K562 (cell line): ENCODE data around the gene TPI1. TPM values are rescaled to one million over a fixed set of nuclear protein-coding genes. Genes with fewer than 3 reads are reported as not detected.

Experiments
- ATAC-seq: fragments of 200-7000 bp; cut with Tn5 transposase; 3 replicates; pipeline ENCODE4 v1.9.1; 2020; ENCODE audit warnings: moderate library complexity
- BruUV-seq: library from RNA; stranded (reverse); fragments of 400-500 nt; replicated peaks from 2 replicates; lab custom pipeline; 2021; lab: Mats Ljungman, UMichigan
- CTCF ChIA-PET: fragments of 300-600 bp; formaldehyde crosslinking; extraction: SDS; loops from one replicate; lab custom pipeline; 2021; ENCODE audit warnings: low intra/inter-chr PET ratio; lab: Yijun Ruan, JAX
- POLR2A ChIA-PET: fragments of 300-600, 350-650 bp; sonication (Branson Sonifier 250); formaldehyde crosslinking; extraction: SDS; loops from one replicate; lab custom pipeline; 2021; ENCODE audit warnings: antibody characterized with exemption, inconsistent platforms; lab: Yijun Ruan, JAX
- DNase-seq, 4 experiments: peaks; one replicate each; pipeline versions ENCODE4 v3.0.0 to v3.0.0-alpha.2; 2011 to 2018; ENCODE audit warnings: low spot score in 3 of 4, mixed read lengths in 3 of 4; ENCODE audit errors: extremely low read depth in 1 of 4
- FAIRE-seq: peaks from 2 replicates; lab custom pipeline; 2011; peaks lifted over from hg19 to GRCh38; lab: Jason Lieb, UNC
- H2AFZ ChIP-seq: 2 replicates; pipeline ENCODE4 v1.6.0; 2011; ENCODE audit warnings: low read depth, low read length, control low read depth, inconsistent platforms
- H3K27ac ChIP-seq: fragments of 200-600 bp; 3 replicates; pipeline ENCODE4 v1.8.0; 2011; ENCODE audit warnings: low read depth, mild to moderate bottlenecking, control low read depth, inconsistent platforms, low read length, moderate library complexity, mixed read lengths; ENCODE audit errors: extremely low read depth
- H3K27me3 ChIP-seq, 2 experiments: fragments of 300-600 bp in 1 of 2; 2 replicates in 1 of 2; 3 replicates in 1 of 2; pipeline versions ENCODE4 v1.6.0 to v1.8.0; 2011; ENCODE audit warnings: inconsistent platforms in 2 of 2, low read length in 2 of 2, mild to moderate bottlenecking in 1 of 2, mixed read lengths in 1 of 2, moderate library complexity in 1 of 2; ENCODE audit not compliant: control insufficient read depth in 2 of 2, insufficient read depth in 2 of 2
- H3K36me3 ChIP-seq: fragments of 300-600 bp; 3 replicates; pipeline ENCODE4 v1.8.0; 2011; ENCODE audit warnings: mild to moderate bottlenecking, low read length, inconsistent platforms; ENCODE audit not compliant: control insufficient read depth, insufficient read depth
- H3K4me1 ChIP-seq, 2 experiments: fragments of 200-600 bp in 1 of 2; replicated peaks in 1 of 2; 2 replicates in 1 of 2; 3 replicates in 1 of 2; pipeline versions ENCODE4 v1.5.1 to v1.8.0; 2011; ENCODE audit warnings: inconsistent platforms in 2 of 2, low read length in 2 of 2, mild to moderate bottlenecking in 1 of 2, mixed read lengths in 1 of 2, moderate library complexity in 1 of 2; ENCODE audit not compliant: control insufficient read depth in 2 of 2, insufficient read depth in 2 of 2
- H3K4me2 ChIP-seq: 2 replicates; pipeline ENCODE4 v1.6.1; 2011; ENCODE audit warnings: low read length, control low read depth, inconsistent platforms, mixed read lengths; ENCODE audit not compliant: insufficient read depth
- H3K4me3 ChIP-seq: fragments of 200-600 bp; sonication (generic), shearing (Covaris generic); 2 replicates; pipeline ENCODE4 v1.5.1; 2016; ENCODE audit warnings: control low read depth, inconsistent platforms
- H3K79me2 ChIP-seq: fragments of 200-600 bp; 3 replicates; pipeline ENCODE4 v1.8.0; 2011; ENCODE audit warnings: low read length, inconsistent platforms; ENCODE audit not compliant: control insufficient read depth, insufficient read depth
- H3K9ac ChIP-seq, 2 experiments: 2 replicates each; pipeline versions ENCODE4 v1.6.0 to v1.6.1; 2011; ENCODE audit warnings: low read depth in 2 of 2, low read length in 2 of 2, control low read depth in 1 of 2, inconsistent platforms in 1 of 2, mild to moderate bottlenecking in 1 of 2, mixed read lengths in 1 of 2; ENCODE audit not compliant: insufficient read depth in 1 of 2
- H3K9me1 ChIP-seq: one replicate; pipeline ENCODE4 v1.6.0; 2011; ENCODE audit warnings: inconsistent platforms, mild to moderate bottlenecking, low read length, moderate library complexity; ENCODE audit not compliant: control insufficient read depth, insufficient read depth
- H3K9me3 ChIP-seq: replicated peaks from 2 replicates; pipeline ENCODE4 v1.5.1; 2011; ENCODE audit warnings: low read depth, low read length, inconsistent platforms; ENCODE audit not compliant: control insufficient read depth, insufficient read depth
- H4K20me1 ChIP-seq: replicated peaks from 2 replicates; pipeline ENCODE4 v1.6.1; 2011; ENCODE audit warnings: low read length, inconsistent platforms, mixed read lengths; ENCODE audit not compliant: control insufficient read depth, insufficient read depth
- SOX6 ChIP-seq: fragments of 450-650 bp; IDR thresholded peaks from 2 replicates; pipeline ENCODE4 v1.6.1; 2014; ENCODE audit warnings: mild to moderate bottlenecking
- TGIF2 ChIP-seq: sonication (generic); formaldehyde crosslinking; IDR thresholded peaks from 2 replicates; pipeline ENCODE4 v1.8.1; 2022; ENCODE audit warnings: mild to moderate bottlenecking, missing genetic modification reagents, moderate library complexity
- U2AF2 ChIP-seq: fragments of 200-400 bp; formaldehyde crosslinking; optimal IDR thresholded peaks from 2 replicates; pipeline ENCODE3; 2017; ENCODE audit warnings: low read depth, mild to moderate bottlenecking, low read length
- ZFP36 ChIP-seq: fragments of 150-350 bp; IDR thresholded peaks from 2 replicates; pipeline ENCODE4 v1.6.1; 2018; ENCODE audit warnings: low read length, low read depth; ENCODE audit not compliant: partially characterized antibody
- WGBS: fragments of 100-300 bp; shearing (Covaris generic); methylation state at CpG from one replicate; pipeline ENCODE4 v1.1.6; 2016; ENCODE audit warnings: low coverage, mixed read lengths; ENCODE audit not compliant: insufficient coverage; ENCODE audit errors: missing lambda C conversion rate; 5-methylcytosine and 5-hydroxymethylcytosine counted together
- in situ Hi-C: fragments of 300-500 bp; cut with MboI; formaldehyde crosslinking; loops from 4 replicates; pipeline ENCODE4 v1.15.0; 2018; ENCODE audit warnings: inconsistent platforms, mixed read lengths
- intact Hi-C: fragments of 100-400 bp; cut with micrococcal nuclease; formaldehyde crosslinking; loops from 2 replicates; pipeline ENCODE4 v1.14.2; 2022
- polyA plus RNA-seq, 8 experiments: library from polyadenylated mRNA; depleted of rRNA in 4 of 8; stranded (reverse) in 5 of 8; unstranded in 3 of 8; fragments of >200 nt; fragmentation: Nextera tagmentation in 2 of 8; fragmentation: Illumina TruSeq in 1 of 8; extraction: Ambion mirVana in 2 of 8; extraction: Trizol in 1 of 8; gene quantifications; 2 replicates each; pipeline versions ENCODE4 v1.2.1 to v1.2.3, GENCODE V29; 2011 to 2014; ENCODE audit warnings: inconsistent platforms in 1 of 8, missing spikeins in 1 of 8
- total RNA-seq, 7 experiments: library from RNA; depleted of rRNA in 6 of 7; stranded (reverse); fragments of >200 nt in 6 of 7; fragmentation: Illumina TruSeq in 2 of 7; extraction: Trizol in 2 of 7; gene quantifications; 2 replicates each; pipeline versions ENCODE4 v1.2.1 to v1.2.3, GENCODE V29; 2011 to 2021; ENCODE audit warnings: low replicate concordance in 1 of 7

Gene TPI1
- total and polyA plus RNA-seq, 9 of the 15 experiments (the other 6 are each of a cell fraction or from before 2014, with no cell fraction given): 662 to 4,971 (median 892) TPM

DNA sequence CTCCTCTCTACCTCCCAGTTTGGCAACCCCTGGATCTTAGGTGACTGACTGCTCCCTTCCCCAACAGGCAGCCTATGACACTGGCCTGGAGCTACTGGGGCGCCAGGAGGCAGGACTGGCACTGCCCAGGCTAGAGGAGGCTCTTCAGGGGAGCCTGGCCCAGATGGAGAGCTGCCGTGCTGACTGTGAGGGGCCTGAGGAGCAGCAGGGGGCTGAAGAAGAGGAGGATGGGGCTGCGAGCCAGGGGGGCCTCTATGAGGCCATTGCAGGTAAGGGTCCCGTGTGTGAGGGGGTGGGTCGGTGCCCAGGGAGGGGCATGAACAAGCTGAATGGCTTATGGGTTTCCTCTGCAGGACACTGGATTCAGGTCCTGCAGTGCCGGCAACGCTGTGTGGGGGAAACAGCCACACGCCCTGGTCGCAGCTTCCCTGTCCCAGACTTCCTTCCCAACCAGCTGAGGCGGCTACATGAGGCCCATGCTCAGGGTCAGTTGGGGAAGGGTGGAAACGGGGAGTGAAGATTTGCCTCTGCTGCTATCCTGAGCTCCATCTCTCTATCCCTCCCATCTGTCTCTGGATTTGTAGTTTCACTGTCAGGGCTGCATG is 36.9 kb upstream of the TPI1 start:
- DNase-seq (no peak), ATAC-seq (no peak), FAIRE-seq (no peak)
- Histone ChIP-seq H2AFZ (no peak overlapping the region), H3K27ac (no peak overlapping the region), H3K27me3 (no peaks in the 10 kb centered on the region), H3K9me3 (no peaks in the 10 kb centered on the region), H4K20me1 (no peaks in the 10 kb centered on the region), H3K36me3 (peaks cover 40% of the 10 kb centered on the region; the same call in 1 of the 3 replicates), H3K79me2 (peaks cover 24% of the 10 kb centered on the region), H3K4me2 (0 out of 2 replicates have a peak overlapping the region, but pooled peaks have one; percentile 87), H3K4me1 (peaks cover 11 to 48% of the 10 kb centered on the region in 2 experiments; a peak in 4 of 5 replicates), H3K9ac (peak overlapping the region in 1 of 2 experiments; percentile 30; a peak in 1 of 4 replicates), H3K4me3 (no peak overlapping the region), H3K9me1 (no peaks in the 10 kb centered on the region)
- no TSS peak for BruUV-seq
- WGBS: 87% methylated on average over 6 of the region's 11 CpGs
- TF ChIP-seq SOX6 (no peak), U2AF2 (no peak)
- ChIA-PET CTCF (no interaction called here), POLR2A (interaction anchor here (0.6 to 3.2 kb wide), 4 partner anchors 9 to 37 kb away, joined by 3 to 13 read pairs (median 4); no protein-coding TSS in a partner anchor)
- in situ Hi-C loops (no loop called here), intact Hi-C loops (no loop called here)

DNA sequence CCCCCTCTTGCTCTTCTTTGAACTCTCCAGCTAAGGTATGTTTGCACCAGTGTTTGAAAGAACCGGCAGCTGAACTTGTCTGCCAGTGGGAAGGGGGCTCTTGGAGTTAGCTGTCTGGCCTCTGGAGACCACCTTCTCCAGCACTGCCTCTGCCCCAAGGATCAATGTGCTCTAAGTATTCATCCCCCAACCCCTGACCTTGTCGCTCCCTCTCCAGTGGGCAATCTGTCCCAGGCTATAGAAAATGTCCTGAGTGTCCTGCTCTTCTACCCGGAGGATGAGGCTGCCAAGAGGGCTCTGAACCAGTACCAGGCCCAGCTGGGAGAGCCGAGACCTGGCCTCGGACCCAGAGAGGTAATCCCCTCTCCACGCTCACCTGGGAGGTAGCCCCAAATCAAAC is 36.3 kb upstream of the TPI1 start:
- TF ChIP-seq ZFP36 (no peak), TGIF2 (no peak)
- intact Hi-C loops: no loop called here
- FAIRE-seq (no peak), DNase-seq (no peak), ATAC-seq (no peak)
- Histone ChIP-seq H3K9ac (no peak overlapping the region), H3K4me3 (no peak overlapping the region), H3K9me1 (no peaks in the 10 kb centered on the region), H3K79me2 (peaks cover 24% of the 10 kb centered on the region), H3K4me2 (no peak overlapping the region), H3K9me3 (no peaks in the 10 kb centered on the region), H3K27me3 (no peaks in the 10 kb centered on the region), H3K27ac (no peak overlapping the region), H4K20me1 (no peaks in the 10 kb centered on the region), H3K4me1 (peaks cover 11 to 43% of the 10 kb centered on the region in 2 experiments; a peak in 4 of 5 replicates), H3K36me3 (peaks cover 40% of the 10 kb centered on the region; the same call in 1 of the 3 replicates), H2AFZ (no peak overlapping the region)
- in situ Hi-C loops: no loop called here
- 96% methylated on average over 6 of the region's 6 CpGs for WGBS
- BruUV-seq: no TSS peak
- ChIA-PET CTCF (no interaction called here), POLR2A (interaction anchor here (0.6 to 3.2 kb wide), 4 partner anchors 9 to 38 kb away, joined by 3 to 13 read pairs (median 4); no protein-coding TSS in a partner anchor)
